DOHH2 (cell line): ENCODE results near the gene S100A8.

ENCODE experiments used
- H3F3A ChIP-seq: fragments of 200-600 bp; sonication (generic), shearing (Covaris generic); 2 replicates; pipeline ENCODE4 v1.6.0; 2016; ENCODE audit warnings: antibody characterized with exemption, mild to moderate bottlenecking; ENCODE audit not compliant: control insufficient read depth, insufficient read depth
- H3K27ac ChIP-seq: fragments of 200-600 bp; sonication (generic); 2 replicates; pipeline ENCODE4 v1.5.1; 2014; ENCODE audit warnings: low read depth, mild to moderate bottlenecking, low read length, moderate library complexity
- H3K27me3 ChIP-seq: fragments of 200-600 bp; sonication (generic); 2 replicates; pipeline ENCODE4 v1.6.1; 2014; ENCODE audit warnings: mild to moderate bottlenecking, low read length, mixed read lengths; ENCODE audit not compliant: control insufficient read depth
- H3K36me3 ChIP-seq: fragments of 200-600 bp; sonication (generic); 2 replicates; pipeline ENCODE4 v1.6.1; 2014; ENCODE audit warnings: mild to moderate bottlenecking, low read length, moderate library complexity, mixed read lengths; ENCODE audit not compliant: control insufficient read depth
- H3K4me1 ChIP-seq: fragments of 200-600 bp; sonication (generic); 2 replicates; pipeline ENCODE4 v1.6.1; 2014; ENCODE audit warnings: mild to moderate bottlenecking, low read length, mixed read lengths; ENCODE audit not compliant: control insufficient read depth
- H3K4me2 ChIP-seq: fragments of 200-600 bp; sonication (generic); 2 replicates; pipeline ENCODE4 v1.6.0; 2014; ENCODE audit warnings: mild to moderate bottlenecking, low read length, moderate library complexity
- H3K4me3 ChIP-seq: fragments of 200-600 bp; sonication (generic); 2 replicates; pipeline ENCODE4 v1.5.1; 2014; ENCODE audit warnings: mild to moderate bottlenecking, low read length, mixed read lengths
- H3K79me2 ChIP-seq: fragments of 200-600 bp; sonication (generic); 2 replicates; pipeline ENCODE4 v1.6.1; 2014; ENCODE audit warnings: mild to moderate bottlenecking, low read length, mixed read lengths; ENCODE audit not compliant: control insufficient read depth
- H3K9me2 ChIP-seq: fragments of 200-600 bp; sonication (generic); replicated peaks from 2 replicates; pipeline ENCODE4 v1.6.1; 2014; ENCODE audit warnings: mild to moderate bottlenecking, low read length, mixed read lengths; ENCODE audit not compliant: control insufficient read depth
- H3K9me3 ChIP-seq: fragments of 200-600 bp; sonication (generic); 2 replicates; pipeline ENCODE4 v1.6.1; 2014; ENCODE audit warnings: antibody characterized with exemption, low read length, mixed read lengths; ENCODE audit not compliant: control insufficient read depth, insufficient read depth
- H4K20me1 ChIP-seq: fragments of 200-600 bp; sonication (generic); 2 replicates; pipeline ENCODE4 v1.6.0; 2014; ENCODE audit warnings: low read depth, mild to moderate bottlenecking, antibody characterized with exemption, low read length, moderate library complexity; ENCODE audit not compliant: control insufficient read depth, insufficient read depth
- CTCF ChIP-seq: fragments of 200-600 bp; sonication (generic); IDR thresholded peaks from one replicate; pipeline ENCODE4 v1.5.1; 2014; ENCODE audit warnings: antibody characterized with exemption, mild to moderate bottlenecking, low read depth, low read length; ENCODE audit not compliant: poor library complexity, severe bottlenecking
- EZH2phosphoT487 ChIP-seq: fragments of 200-600 bp; sonication (generic); IDR thresholded peaks from 2 replicates; pipeline ENCODE4 v1.6.1; 2017; ENCODE audit warnings: borderline replicate concordance, mild to moderate bottlenecking, antibody characterized with exemption, low read length, moderate library complexity, mixed read lengths

Gene S100A8

GRCh38 chr1:153346077-153346723, 44.7 kb downstream of the S100A8 start:
- H3F3A ChIP-seq: no peaks in the 10 kb centered on the region
- no peaks in the 10 kb centered on the region for H3K79me2 ChIP-seq

GRCh38 chr1:153345187-153346076, 45.4 kb downstream of the S100A8 start:
- H3K27ac ChIP-seq: no peak overlapping the region
- no peaks in the 10 kb centered on the region for H3K36me3 ChIP-seq
- peaks cover 27% of the 10 kb centered on the region for H3K27me3 ChIP-seq
- H3F3A ChIP-seq: no peaks in the 10 kb centered on the region
- no peaks in the 10 kb centered on the region for H3K79me2 ChIP-seq
- no peaks in the 10 kb centered on the region for H3K9me2 ChIP-seq
- no peaks in the 10 kb centered on the region for H3K4me1 ChIP-seq
- H3K9me3 ChIP-seq: no peaks in the 10 kb centered on the region
- H4K20me1 ChIP-seq: no peaks in the 10 kb centered on the region
- no peak overlapping the region for H3K4me2 ChIP-seq
- TF ChIP-seq CTCF (no peak), EZH2phosphoT487 (no peak)
- no peak overlapping the region for H3K4me3 ChIP-seq

More at GRCh38 chr1:153346077-153346723, 44.7 kb downstream of the S100A8 start:
- no peaks in the 10 kb centered on the region for H3K4me1 ChIP-seq
- H3K9me3 ChIP-seq: no peaks in the 10 kb centered on the region
- peaks cover 27% of the 10 kb centered on the region for H3K27me3 ChIP-seq
- no peaks in the 10 kb centered on the region for H3K9me2 ChIP-seq
- H3K4me2 ChIP-seq: no peak overlapping the region
- no peaks in the 10 kb centered on the region for H3K36me3 ChIP-seq
- no peaks in the 10 kb centered on the region for H4K20me1 ChIP-seq
- H3K4me3 ChIP-seq: no peak overlapping the region
- H3K27ac ChIP-seq: no peak overlapping the region
- TF ChIP-seq EZH2phosphoT487 (no peak), CTCF (no peak)

GRCh38 chr1:153344718-153345025, 46.2 kb downstream of the S100A8 start:
- Histone ChIP-seq H3K4me1 (no peaks in the 10 kb centered on the region), H3K27ac (no peak overlapping the region), H3K36me3 (no peaks in the 10 kb centered on the region), H3K27me3 (peaks cover 23% of the 10 kb centered on the region), H3K4me2 (no peak overlapping the region), H3K9me2 (no peaks in the 10 kb centered on the region), H3K4me3 (no peak overlapping the region), H4K20me1 (no peaks in the 10 kb centered on the region), H3K79me2 (no peaks in the 10 kb centered on the region), H3K9me3 (no peaks in the 10 kb centered on the region), H3F3A (no peaks in the 10 kb centered on the region)
- TF ChIP-seq CTCF (no peak), EZH2phosphoT487 (no peak)
